ENCODE data around the gene KCNQ1. TPM values are rescaled to one million over a fixed set of nuclear protein-coding genes. Genes with fewer than 3 reads are reported as not detected.

KCNQ1 gene
- total and polyA plus RNA-seq, 2 experiments from 2014 or later: not detected

- no peak overlapping the region for H3K9ac ChIP-seq
- no peak for TF ChIP-seq EZH2phosphoT487 (IDR thresholded peaks at IDR 0.05; ENCODE audit: insufficient read depth, low read depth)
- no peak for TF ChIP-seq EZH2 (IDR thresholded peaks at IDR 0.05; ENCODE audit: insufficient read depth, poor library complexity, severe bottlenecking)
- no peaks in the 10 kb centered on the region for H3K36me3 ChIP-seq (ENCODE audit: low read depth)
- no peak overlapping the region for H3K4me2 ChIP-seq (ENCODE audit: unreplicated experiment)
- DNase-seq: no peak
- no peaks in the 10 kb centered on the region for H3F3A ChIP-seq (ENCODE audit: insufficient read depth)
- in situ Hi-C loops (cut with MboI): no loop called here
- no peaks in the 10 kb centered on the region for H3K79me2 ChIP-seq (ENCODE audit: insufficient read depth)
- no peak overlapping the region for H3K4me3 ChIP-seq
- H3K9me3 ChIP-seq (ENCODE audit: low read depth): no peaks in the 10 kb centered on the region
- peaks cover 11% of the 10 kb centered on the region for H3K4me1 ChIP-seq (ENCODE audit: insufficient read depth)
- peaks cover 4% of the 10 kb centered on the region; the same call in 1 of the 2 replicates for H3K27me3 ChIP-seq (replicated peaks; ENCODE audit: insufficient read depth)
- H2AFZ ChIP-seq: no peak overlapping the region
- 74 to 78% methylated on average over 17 of the region's 17 CpGs for whole genome bisulfite sequencing, 2 experiments (ENCODE audit: low coverage in 1 of 2, low lambda C conversion rate in 2 of 2, missing lambda C conversion rate in 2 of 2)
- no peak overlapping the region for H3K27ac ChIP-seq
- no peaks in the 10 kb centered on the region for H4K20me1 ChIP-seq (ENCODE audit: insufficient read depth)
- H3K9me2 ChIP-seq (ENCODE audit: insufficient read depth): no peaks in the 10 kb centered on the region
These were observed 295.6 kb downstream of the KCNQ1 start for GRCh38 chr11:2740275-2740940.

- H3K27me3 ChIP-seq (replicated peaks; ENCODE audit: insufficient read depth): peaks cover 4% of the 10 kb centered on the region; the same call in 1 of the 2 replicates
- no peak for DNase-seq
- H3K9ac ChIP-seq: no peak overlapping the region
- no peak for TF ChIP-seq EZH2 (IDR thresholded peaks at IDR 0.05; ENCODE audit: insufficient read depth, poor library complexity, severe bottlenecking)
- TF ChIP-seq EZH2phosphoT487 (IDR thresholded peaks at IDR 0.05; ENCODE audit: insufficient read depth, low read depth): no peak
- no peaks in the 10 kb centered on the region for H3F3A ChIP-seq (ENCODE audit: insufficient read depth)
- H3K79me2 ChIP-seq (ENCODE audit: insufficient read depth): no peaks in the 10 kb centered on the region
- H4K20me1 ChIP-seq (ENCODE audit: insufficient read depth): no peaks in the 10 kb centered on the region
- H3K4me2 ChIP-seq (ENCODE audit: unreplicated experiment): no peak overlapping the region
- in situ Hi-C loops (cut with MboI): no loop called here
- H3K9me3 ChIP-seq (ENCODE audit: low read depth): no peaks in the 10 kb centered on the region
- H3K9me2 ChIP-seq (ENCODE audit: insufficient read depth): no peaks in the 10 kb centered on the region
- WGBS, 2 experiments (ENCODE audit: low coverage in 1 of 2, low lambda C conversion rate in 2 of 2, missing lambda C conversion rate in 2 of 2): 86 to 90% methylated on average over 6 to 7 of the region's 7 CpGs
- no peak overlapping the region for H3K4me3 ChIP-seq
- no peak overlapping the region for H3K27ac ChIP-seq
- H2AFZ ChIP-seq: no peak overlapping the region
- no peaks in the 10 kb centered on the region for H3K36me3 ChIP-seq (ENCODE audit: low read depth)
- H3K4me1 ChIP-seq (ENCODE audit: insufficient read depth): peaks cover 11% of the 10 kb centered on the region
These were observed 296.2 kb downstream of the KCNQ1 start for GRCh38 chr11:2741006-2741376.

- no peak overlapping the region for H3K9ac ChIP-seq
- no peak overlapping the region for H3K27ac ChIP-seq
- H3K4me1 ChIP-seq (ENCODE audit: insufficient read depth): peaks cover 11% of the 10 kb centered on the region
- peaks cover 4% of the 10 kb centered on the region; the same call in 1 of the 2 replicates for H3K27me3 ChIP-seq (replicated peaks; ENCODE audit: insufficient read depth)
- no peak overlapping the region for H3K4me3 ChIP-seq
- no peaks in the 10 kb centered on the region for H3K9me2 ChIP-seq (ENCODE audit: insufficient read depth)
- no peaks in the 10 kb centered on the region for H4K20me1 ChIP-seq (ENCODE audit: insufficient read depth)
- no peaks in the 10 kb centered on the region for H3K36me3 ChIP-seq (ENCODE audit: low read depth)
- peak overlapping the region; percentile 46 for H3K4me2 ChIP-seq (ENCODE audit: unreplicated experiment)
- in situ Hi-C loops (cut with MboI): no loop called here
- no peaks in the 10 kb centered on the region for H3K79me2 ChIP-seq (ENCODE audit: insufficient read depth)
- TF ChIP-seq EZH2 (IDR thresholded peaks at IDR 0.05; ENCODE audit: insufficient read depth, poor library complexity, severe bottlenecking) (no peak), EZH2phosphoT487 (IDR thresholded peaks at IDR 0.05; ENCODE audit: insufficient read depth, low read depth) (no peak)
- DNase-seq: peak; percentile 74
- no peaks in the 10 kb centered on the region for H3F3A ChIP-seq (ENCODE audit: insufficient read depth)
- H2AFZ ChIP-seq: 0 out of 2 replicates have a peak overlapping the region, but pooled peaks have one; percentile 54
- 47 to 51% methylated on average over 18 of the region's 18 CpGs for WGBS, 2 experiments (ENCODE audit: low coverage in 1 of 2, low lambda C conversion rate in 2 of 2, missing lambda C conversion rate in 2 of 2)
- H3K9me3 ChIP-seq (ENCODE audit: low read depth): no peaks in the 10 kb centered on the region
These were observed 296.7 kb downstream of the KCNQ1 start for GRCh38 chr11:2741377-2742131.

- no peaks in the 10 kb centered on the region for H3F3A ChIP-seq (ENCODE audit: insufficient read depth)
- H3K9me3 ChIP-seq (ENCODE audit: low read depth): no peaks in the 10 kb centered on the region
- DNase-seq: no peak
- 72 to 81% methylated on average over 5 of the region's 5 CpGs for WGBS, 2 experiments (ENCODE audit: low coverage in 1 of 2, low lambda C conversion rate in 2 of 2, missing lambda C conversion rate in 2 of 2)
- H3K4me1 ChIP-seq (ENCODE audit: insufficient read depth): peaks cover 11% of the 10 kb centered on the region
- H2AFZ ChIP-seq: no peak overlapping the region
- TF ChIP-seq EZH2 (IDR thresholded peaks at IDR 0.05; ENCODE audit: insufficient read depth, poor library complexity, severe bottlenecking): no peak
- no peak for TF ChIP-seq EZH2phosphoT487 (IDR thresholded peaks at IDR 0.05; ENCODE audit: insufficient read depth, low read depth)
- H3K36me3 ChIP-seq (ENCODE audit: low read depth): no peaks in the 10 kb centered on the region
- H3K4me2 ChIP-seq (ENCODE audit: unreplicated experiment): no peak overlapping the region
- H4K20me1 ChIP-seq (ENCODE audit: insufficient read depth): no peaks in the 10 kb centered on the region
- no peak overlapping the region for H3K4me3 ChIP-seq
- no peak overlapping the region for H3K9ac ChIP-seq
- no peaks in the 10 kb centered on the region for H3K9me2 ChIP-seq (ENCODE audit: insufficient read depth)
- H3K27ac ChIP-seq: no peak overlapping the region
- H3K79me2 ChIP-seq (ENCODE audit: insufficient read depth): no peaks in the 10 kb centered on the region
- H3K27me3 ChIP-seq (replicated peaks; ENCODE audit: insufficient read depth): peaks cover 4% of the 10 kb centered on the region; the same call in 1 of the 2 replicates
- in situ Hi-C loops (cut with MboI): no loop called here
These were observed 297.4 kb downstream of the KCNQ1 start for GRCh38 chr11:2742201-2742600.
